ENCODE data around the gene THSD7B.

DNA sequence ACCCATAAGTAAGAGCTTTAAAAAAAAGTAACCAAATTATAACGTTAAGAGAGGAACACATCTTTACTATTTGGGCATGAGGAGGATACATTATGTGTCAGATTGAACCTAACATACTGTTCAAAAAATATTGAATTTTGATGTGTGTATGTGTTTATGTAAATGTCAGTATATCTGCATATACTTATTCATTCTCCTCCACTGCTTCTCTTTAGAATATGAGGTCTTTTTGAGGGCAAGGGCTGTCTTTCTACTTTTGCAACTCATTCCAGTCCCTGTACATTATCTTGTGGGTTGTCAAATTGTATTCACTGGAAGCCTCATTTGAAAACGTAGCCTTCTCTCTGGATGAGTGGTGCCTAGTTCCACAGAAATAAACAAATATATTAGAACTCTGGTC, 689.5 kb downstream of the THSD7B start:
- TF ChIP-seq, protein P1, sequence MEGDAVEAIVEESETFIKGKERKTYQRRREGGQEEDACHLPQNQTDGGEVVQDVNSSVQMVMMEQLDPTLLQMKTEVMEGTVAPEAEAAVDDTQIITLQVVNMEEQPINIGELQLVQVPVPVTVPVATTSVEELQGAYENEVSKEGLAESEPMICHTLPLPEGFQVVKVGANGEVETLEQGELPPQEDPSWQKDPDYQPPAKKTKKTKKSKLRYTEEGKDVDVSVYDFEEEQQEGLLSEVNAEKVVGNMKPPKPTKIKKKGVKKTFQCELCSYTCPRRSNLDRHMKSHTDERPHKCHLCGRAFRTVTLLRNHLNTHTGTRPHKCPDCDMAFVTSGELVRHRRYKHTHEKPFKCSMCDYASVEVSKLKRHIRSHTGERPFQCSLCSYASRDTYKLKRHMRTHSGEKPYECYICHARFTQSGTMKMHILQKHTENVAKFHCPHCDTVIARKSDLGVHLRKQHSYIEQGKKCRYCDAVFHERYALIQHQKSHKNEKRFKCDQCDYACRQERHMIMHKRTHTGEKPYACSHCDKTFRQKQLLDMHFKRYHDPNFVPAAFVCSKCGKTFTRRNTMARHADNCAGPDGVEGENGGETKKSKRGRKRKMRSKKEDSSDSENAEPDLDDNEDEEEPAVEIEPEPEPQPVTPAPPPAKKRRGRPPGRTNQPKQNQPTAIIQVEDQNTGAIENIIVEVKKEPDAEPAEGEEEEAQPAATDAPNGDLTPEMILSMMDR (conservative IDR thresholded peaks at IDR 0.05; ENCODE audit: low read length): no peak
- no peak for TF ChIP-seq EZH2phosphoT487 (IDR thresholded peaks at IDR 0.05; ENCODE audit: borderline replicate concordance)

All from Loucy (cell line).